ENCODE results near the gene SYTL5.
"Not testable (repeated sequence)": the region's sequence is repeated elsewhere in the genome, so short reads cannot be mapped to it uniquely, and the experiment has no call there.

The SYTL5 gene

GRCh38 chrX:37984880-37985279 lies 21.5 kb upstream of the SYTL5 start:
- no peak overlapping the region for H3K27ac ChIP-seq
- TF ChIP-seq ZFX (IDR thresholded peaks at IDR 0.05; ENCODE audit: borderline replicate concordance): no peak
- TF ChIP-seq CTCF (IDR thresholded peaks at IDR 0.05): no peak

GRCh38 chrX:37986893-37987292 lies 19.5 kb upstream of the SYTL5 start:
- no peak overlapping the region for H3K27ac ChIP-seq
- TF ChIP-seq CTCF (IDR thresholded peaks at IDR 0.05) (no peak), ZFX (IDR thresholded peaks at IDR 0.05; ENCODE audit: borderline replicate concordance) (no peak)

GRCh38 chrX:37989304-37989703 lies 17.0 kb upstream of the SYTL5 start:
- H3K27ac ChIP-seq: no peak overlapping the region
- TF ChIP-seq CTCF (IDR thresholded peaks at IDR 0.05) (no peak), ZFX (IDR thresholded peaks at IDR 0.05; ENCODE audit: borderline replicate concordance) (no peak)

- not testable (repeated sequence) for H3K27ac ChIP-seq
These were observed 15.1 kb upstream of the SYTL5 start for GRCh38 chrX:37991303-37991702.

- no peak for TF ChIP-seq CTCF (IDR thresholded peaks at IDR 0.05)
- no peak for TF ChIP-seq ZFX (IDR thresholded peaks at IDR 0.05; ENCODE audit: borderline replicate concordance)
- peak overlapping the region; percentile 67 for H3K27ac ChIP-seq
These were observed 13.2 kb upstream of the SYTL5 start for GRCh38 chrX:37993176-37993575.

GRCh38 chrX:37993837-37994619 lies 12.3 kb upstream of the SYTL5 start:
- TF ChIP-seq ZFX (IDR thresholded peaks at IDR 0.05; ENCODE audit: borderline replicate concordance) (no peak), CTCF (IDR thresholded peaks at IDR 0.05) (no peak)
- H3K27ac ChIP-seq: peak overlapping the region; percentile 67

GRCh38 chrX:37995428-37995827 lies 10.9 kb upstream of the SYTL5 start:
- no peak for TF ChIP-seq ZFX (IDR thresholded peaks at IDR 0.05; ENCODE audit: borderline replicate concordance)
- TF ChIP-seq CTCF (IDR thresholded peaks at IDR 0.05): no peak
- H3K27ac ChIP-seq: no peak overlapping the region

GRCh38 chrX:37997096-37997495 lies 9.3 kb upstream of the SYTL5 start:
- H3K27ac ChIP-seq: no peak overlapping the region
- TF ChIP-seq ZFX (IDR thresholded peaks at IDR 0.05; ENCODE audit: borderline replicate concordance): no peak
- TF ChIP-seq CTCF (IDR thresholded peaks at IDR 0.05): no peak
